Adipocyte (in vitro differentiated cells): Measurements from ENCODE around the gene VAMP8.
A peak's percentile ranks its signal among the peaks of the same experiment; 100 is the strongest.

Source experiments
- DNase-seq: peaks from one replicate; pipeline ENCODE4 v3.0.0-alpha.2; 2015; ENCODE audit warnings: low read depth
- H3K27me3 ChIP-seq: replicated peaks from 2 replicates; pipeline ENCODE4 v1.7.0; 2013; ENCODE audit warnings: mild to moderate bottlenecking, low read length, moderate library complexity; ENCODE audit not compliant: control insufficient read depth, insufficient read depth
- H3K36me3 ChIP-seq: 2 replicates; pipeline ENCODE4 v1.7.0; 2013; ENCODE audit warnings: low read length, mild to moderate bottlenecking, moderate library complexity; ENCODE audit not compliant: control insufficient read depth, insufficient read depth, severe bottlenecking
- H3K4me1 ChIP-seq: 2 replicates; pipeline ENCODE4 v1.7.0; 2013; ENCODE audit warnings: mild to moderate bottlenecking, low read length, moderate library complexity; ENCODE audit not compliant: control insufficient read depth, insufficient read depth
- H3K4me3 ChIP-seq: 2 replicates; pipeline ENCODE4 v1.7.0; 2013; ENCODE audit warnings: mild to moderate bottlenecking, low read length, moderate library complexity
- H3K9ac ChIP-seq: 2 replicates; pipeline ENCODE4 v1.7.0; 2013; ENCODE audit warnings: mild to moderate bottlenecking, low read length, moderate library complexity
- H3K9me3 ChIP-seq: 2 replicates; pipeline ENCODE4 v1.7.0; 2013; ENCODE audit warnings: mild to moderate bottlenecking, low read length, moderate library complexity; ENCODE audit not compliant: control insufficient read depth

VAMP8 gene

GRCh38 chr2:85594715-85595300, 17.4 kb downstream of the VAMP8 start:
- Histone ChIP-seq H3K4me3 (peak overlapping the region; percentile 98), H3K9ac (peak overlapping the region; percentile 97), H3K9me3 (no peaks in the 10 kb centered on the region), H3K36me3 (peaks cover 28% of the 10 kb centered on the region), H3K4me1 (peaks cover 33% of the 10 kb centered on the region), H3K27me3 (no peaks in the 10 kb centered on the region)
- DNase-seq, result no peak

- Histone ChIP-seq H3K36me3 (peaks cover 33% of the 10 kb centered on the region), H3K27me3 (no peaks in the 10 kb centered on the region), H3K9ac (peak within 1 kb of the TSS; percentile 97), H3K9me3 (no peaks in the 10 kb centered on the region), H3K4me3 (peak within 1 kb of the TSS; percentile 98), H3K4me1 (peaks cover 27% of the 10 kb centered on the region)
- peak; percentile 99 for DNase-seq
Observed at GRCh38 chr2:85595301-85596025, 18.1 kb downstream of the VAMP8 start, which contains the start of gene RNF181. TSS of gene RNF181 (plus strand) at chr2:85595745. CDS start at chr2:85595764, 19 bp downstream.

GRCh38 chr2:85596026-85596333, 18.6 kb downstream of the VAMP8 start:
- H3K36me3 ChIP-seq, result peaks cover 38% of the 10 kb centered on the region
- no peak for DNase-seq

GRCh38 chr2:85596486-85597143, 19.2 kb downstream of the VAMP8 start:
- no peaks in the 10 kb centered on the region for H3K9me3 ChIP-seq
- H3K36me3 ChIP-seq, result peaks cover 38% of the 10 kb centered on the region
- no peaks in the 10 kb centered on the region for H3K27me3 ChIP-seq
- H3K4me1 ChIP-seq, result peaks cover 21% of the 10 kb centered on the region
- no peak for DNase-seq
- peak overlapping the region; percentile 98 for H3K4me3 ChIP-seq
- peak overlapping the region; percentile 97 for H3K9ac ChIP-seq

More at GRCh38 chr2:85596026-85596333, 18.6 kb downstream of the VAMP8 start:
- Histone ChIP-seq H3K27me3 (no peaks in the 10 kb centered on the region), H3K4me3 (peak overlapping the region; percentile 98), H3K9me3 (no peaks in the 10 kb centered on the region), H3K4me1 (peaks cover 22% of the 10 kb centered on the region), H3K9ac (peak overlapping the region; percentile 97)

- Histone ChIP-seq H3K9ac (peak overlapping the region; percentile 24), H3K4me1 (peaks cover 26% of the 10 kb centered on the region), H3K9me3 (no peaks in the 10 kb centered on the region), H3K36me3 (peaks cover 38% of the 10 kb centered on the region), H3K27me3 (no peaks in the 10 kb centered on the region), H3K4me3 (no peak overlapping the region)
- DNase-seq, result no peak
Observed at GRCh38 chr2:85597241-85597640, 19.9 kb downstream of the VAMP8 start.

GRCh38 chr2:85598594-85599340, 21.4 kb downstream of the VAMP8 start:
- Histone ChIP-seq H3K9me3 (no peaks in the 10 kb centered on the region), H3K4me3 (no peak overlapping the region), H3K27me3 (no peaks in the 10 kb centered on the region), H3K4me1 (peaks cover 27% of the 10 kb centered on the region), H3K36me3 (peaks cover 38% of the 10 kb centered on the region), H3K9ac (no peak overlapping the region)
- no peak for DNase-seq

- no peak overlapping the region for H3K9ac ChIP-seq
- no peak for DNase-seq
- peaks cover 33% of the 10 kb centered on the region for H3K4me1 ChIP-seq
- H3K9me3 ChIP-seq, result no peaks in the 10 kb centered on the region
- no peaks in the 10 kb centered on the region for H3K27me3 ChIP-seq
- H3K4me3 ChIP-seq, result no peak overlapping the region
- peaks cover 38% of the 10 kb centered on the region for H3K36me3 ChIP-seq
Observed at GRCh38 chr2:85599468-85600234, 22.3 kb downstream of the VAMP8 start.

GRCh38 chr2:85600235-85600575, 22.8 kb downstream of the VAMP8 start:
- Histone ChIP-seq H3K4me1 (peaks cover 34% of the 10 kb centered on the region), H3K27me3 (no peaks in the 10 kb centered on the region), H3K9ac (no peak overlapping the region), H3K36me3 (peaks cover 38% of the 10 kb centered on the region), H3K9me3 (no peaks in the 10 kb centered on the region), H3K4me3 (no peak overlapping the region)
- DNase-seq, result no peak

- Histone ChIP-seq H3K27me3 (no peaks in the 10 kb centered on the region), H3K9me3 (no peaks in the 10 kb centered on the region), H3K9ac (peak overlapping the region; percentile 88), H3K4me1 (peaks cover 42% of the 10 kb centered on the region), H3K4me3 (peak overlapping the region; percentile 89), H3K36me3 (peaks cover 38% of the 10 kb centered on the region)
- DNase-seq, result no peak
Observed at GRCh38 chr2:85600951-85601770, 23.8 kb downstream of the VAMP8 start.

- Histone ChIP-seq H3K9me3 (no peaks in the 10 kb centered on the region), H3K9ac (peak overlapping the region; percentile 88), H3K27me3 (no peaks in the 10 kb centered on the region), H3K36me3 (peaks cover 35% of the 10 kb centered on the region), H3K4me3 (peak overlapping the region; percentile 89), H3K4me1 (peaks cover 37% of the 10 kb centered on the region)
- DNase-seq, result peak; percentile 80
Observed at GRCh38 chr2:85601771-85602475, 24.5 kb downstream of the VAMP8 start.
